MG63 (cell line): ENCODE data around the gene FAM76B. TPM values are rescaled to one million over a fixed set of nuclear protein-coding genes. Genes with fewer than 3 reads are reported as not detected.

Experiments used
- DNase-seq: peaks from one replicate; pipeline ENCODE4 v3.0.0-alpha.2; 2020
- H3K27me3 ChIP-seq: fragments of 250-450 bp; sonication (Bioruptor Pico); 2 replicates; pipeline ENCODE4 v1.5.1; 2020; ENCODE audit warnings: mild to moderate bottlenecking, moderate library complexity
- H3K36me3 ChIP-seq: fragments of 250-450 bp; sonication (Bioruptor Pico); 2 replicates; pipeline ENCODE4 v1.5.1; 2020; ENCODE audit warnings: mild to moderate bottlenecking, moderate library complexity
- H3K4me3 ChIP-seq: fragments of 250-450 bp; sonication (Bioruptor Pico); 2 replicates; pipeline ENCODE4 v1.5.1; 2020; ENCODE audit warnings: mild to moderate bottlenecking, moderate library complexity
- H3K9me3 ChIP-seq: fragments of 250-450 bp; sonication (Bioruptor Pico); 2 replicates; pipeline ENCODE4 v1.5.1; 2020; ENCODE audit warnings: mild to moderate bottlenecking, moderate library complexity
- total RNA-seq: library from RNA; depleted of rRNA; stranded (reverse); fragments of >200 nt; shearing (Covaris generic); gene quantifications from 2 replicates; pipeline ENCODE4 v1.2.3, GENCODE V29; 2014; ENCODE audit warnings: low replicate concordance

Gene FAM76B
- total RNA-seq, 1 experiment from 2014 or later, result 16.4 TPM

GRCh38 chr11:95796501-95796900, 6.9 kb upstream of the FAM76B start:
- peaks cover 6% of the 10 kb centered on the region for H3K36me3 ChIP-seq
- no peak for DNase-seq
- no peaks in the 10 kb centered on the region for H3K9me3 ChIP-seq
- H3K4me3 ChIP-seq, result no peak overlapping the region
- H3K27me3 ChIP-seq, result no peaks in the 10 kb centered on the region

DNA sequence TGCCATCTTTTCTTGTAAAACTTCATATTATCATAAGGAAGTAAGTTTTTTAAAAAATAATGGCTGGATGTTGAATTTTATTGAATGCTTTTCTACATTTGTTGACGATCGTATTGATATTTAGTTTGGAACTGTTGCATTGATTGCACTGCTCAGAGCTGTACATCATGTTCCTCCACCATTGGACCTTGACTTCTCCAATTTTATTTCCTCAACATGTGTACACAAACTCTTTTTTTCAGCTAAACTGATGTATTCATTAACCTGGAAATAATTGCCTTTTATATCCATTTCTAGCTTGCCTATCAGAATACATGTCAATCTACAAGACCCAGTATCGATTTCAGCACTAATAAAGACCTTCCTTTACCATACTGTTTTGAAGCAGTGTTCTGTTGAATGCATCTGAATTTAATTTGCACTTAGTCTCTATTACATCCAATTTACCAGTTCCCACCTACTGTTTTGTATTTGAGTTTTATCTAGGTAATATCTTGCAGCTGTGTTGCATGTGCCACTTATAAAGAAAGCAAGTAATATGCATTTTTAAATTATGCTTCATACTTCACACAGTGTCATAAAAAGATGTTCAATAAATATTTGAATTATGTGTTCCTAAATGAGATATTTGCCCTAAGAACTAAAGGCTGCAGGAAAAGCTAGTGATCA, 6.2 kb upstream of the FAM76B start:
- DNase-seq, result no peak
- Histone ChIP-seq H3K9me3 (no peaks in the 10 kb centered on the region), H3K36me3 (peaks cover 4% of the 10 kb centered on the region), H3K4me3 (no peak overlapping the region), H3K27me3 (no peaks in the 10 kb centered on the region)

- Histone ChIP-seq H3K4me3 (no peak overlapping the region), H3K27me3 (no peaks in the 10 kb centered on the region), H3K9me3 (no peaks in the 10 kb centered on the region), H3K36me3 (no peaks in the 10 kb centered on the region; the same call in 1 of the 2 replicates)
- no peak for DNase-seq
Observed at GRCh38 chr11:95794086-95794485, 4.5 kb upstream of the FAM76B start.

DNA sequence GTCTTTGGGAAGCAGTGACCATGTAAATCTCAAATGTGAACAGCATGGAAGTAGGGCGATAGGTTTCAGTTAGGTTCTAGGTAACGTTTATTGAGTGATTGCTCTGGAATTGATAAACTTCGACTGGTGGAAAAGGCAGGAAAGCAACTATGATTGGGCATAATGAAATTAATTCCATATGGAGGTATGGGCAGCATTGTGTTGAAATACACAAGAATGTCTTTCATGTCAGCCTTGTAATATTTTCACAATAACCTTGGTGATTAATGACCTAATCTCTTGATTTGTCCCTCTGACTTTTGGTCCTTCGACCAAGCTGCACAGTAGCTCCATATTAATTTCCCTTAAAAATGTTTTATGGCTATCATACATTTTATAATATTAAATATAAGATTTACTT, 3.5 kb upstream of the FAM76B start:
- H3K4me3 ChIP-seq, result no peak overlapping the region
- H3K9me3 ChIP-seq, result no peaks in the 10 kb centered on the region
- H3K36me3 ChIP-seq, result peaks cover 5% of the 10 kb centered on the region; the same call in 1 of the 2 replicates
- no peaks in the 10 kb centered on the region for H3K27me3 ChIP-seq
- no peak for DNase-seq

- Histone ChIP-seq H3K36me3 (peaks cover 9% of the 10 kb centered on the region), H3K9me3 (no peaks in the 10 kb centered on the region), H3K4me3 (no peak overlapping the region)
Observed at GRCh38 chr11:95792700-95793099, 3.1 kb upstream of the FAM76B start.

GRCh38 chr11:95792200-95792599, 2.6 kb upstream of the FAM76B start:
- Histone ChIP-seq H3K36me3 (peaks cover 14% of the 10 kb centered on the region), H3K9me3 (no peaks in the 10 kb centered on the region), H3K27me3 (no peaks in the 10 kb centered on the region), H3K4me3 (peak overlapping the region; percentile 98; the same call in 1 of the 2 replicates)
- DNase-seq, result no peak

More at GRCh38 chr11:95792700-95793099, 3.1 kb upstream of the FAM76B start:
- H3K27me3 ChIP-seq, result no peaks in the 10 kb centered on the region
- no peak for DNase-seq

DNA sequence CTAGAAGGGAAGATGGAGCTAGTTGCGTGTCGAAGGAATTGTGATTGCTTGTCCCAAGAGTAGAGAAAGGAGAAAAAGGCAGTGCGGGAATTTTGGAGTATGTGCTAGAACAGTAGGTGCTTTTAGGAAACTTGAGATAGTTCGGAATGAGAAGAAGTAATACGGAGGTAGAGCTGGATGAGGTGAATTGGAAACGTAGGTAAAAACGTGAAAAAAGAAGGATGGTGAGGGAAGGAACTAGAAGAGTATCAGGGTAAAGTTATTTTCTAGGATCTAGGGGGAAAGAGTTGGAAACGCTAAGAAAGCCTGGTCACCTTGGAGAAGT, 2.1 kb upstream of the FAM76B start:
- no peaks in the 10 kb centered on the region for H3K27me3 ChIP-seq
- H3K36me3 ChIP-seq, result peaks cover 18% of the 10 kb centered on the region
- no peak for DNase-seq
- H3K4me3 ChIP-seq, result peak overlapping the region; percentile 98
- H3K9me3 ChIP-seq, result no peaks in the 10 kb centered on the region

- Histone ChIP-seq H3K36me3 (peaks cover 24% of the 10 kb centered on the region), H3K4me3 (peak overlapping the region; percentile 98), H3K9me3 (no peaks in the 10 kb centered on the region), H3K27me3 (no peaks in the 10 kb centered on the region)
- peak; percentile 48 for DNase-seq
Observed at GRCh38 chr11:95790933-95791708, 1.5 kb upstream of the FAM76B start.

DNA sequence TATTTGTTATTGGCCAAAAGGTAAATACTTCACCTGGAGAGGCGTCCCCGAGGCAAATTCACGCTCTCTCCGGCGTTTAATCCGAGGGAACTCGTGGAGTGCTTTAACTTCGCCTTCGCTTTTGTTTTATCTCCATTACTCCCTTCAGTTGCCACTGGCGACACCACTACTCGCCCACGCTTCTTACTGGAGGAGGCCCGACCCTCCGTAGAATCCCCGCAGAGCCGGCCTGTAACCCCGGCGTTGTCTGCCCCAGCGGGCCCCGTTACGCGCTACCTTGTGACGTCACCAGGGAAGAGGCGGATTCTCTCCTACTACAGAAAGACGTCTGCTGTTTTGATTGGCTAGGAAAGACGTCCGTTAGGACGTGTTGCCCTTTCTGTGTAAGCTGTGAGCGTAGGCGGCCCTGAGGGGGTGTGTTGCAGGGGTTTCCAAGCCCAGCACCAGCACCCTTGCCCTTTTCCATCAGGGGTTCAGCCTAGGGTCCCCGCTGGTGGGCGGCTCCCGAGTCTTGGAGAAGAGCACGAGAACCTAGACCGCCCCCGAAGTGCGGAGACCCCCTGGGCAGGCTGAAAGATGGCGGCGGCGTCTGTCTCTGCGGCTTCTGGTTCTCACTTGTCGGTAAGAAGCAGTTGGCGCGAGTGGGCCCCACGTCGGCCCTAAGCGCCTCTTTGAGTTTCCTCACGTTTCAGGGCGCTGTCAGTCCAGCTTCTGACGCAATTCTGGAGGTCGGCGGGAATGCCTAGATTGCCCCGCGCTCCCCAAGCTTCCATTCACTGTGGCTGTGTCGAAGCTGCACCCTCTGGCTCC, 746 bp upstream of the FAM76B start, which contains the start of gene CEP57:
Gene CEP57 (plus strand): TSS at position 376 of the 810 bp plus-strand sequence. CDS start 201 bp downstream, at position 577.
- Histone ChIP-seq H3K9me3 (no peaks in the 10 kb centered on the region), H3K4me3 (peak within 1 kb of the TSS; percentile 98), H3K27me3 (no peaks in the 10 kb centered on the region), H3K36me3 (peaks cover 32% of the 10 kb centered on the region)
- peak; percentile 95 for DNase-seq

GRCh38 chr11:95788921-95789505, 569 bp downstream of the FAM76B start:
- peak overlapping the region; percentile 98 for H3K4me3 ChIP-seq
- no peaks in the 10 kb centered on the region for H3K27me3 ChIP-seq
- no peaks in the 10 kb centered on the region for H3K9me3 ChIP-seq
- peaks cover 39% of the 10 kb centered on the region for H3K36me3 ChIP-seq
- peak; percentile 14 for DNase-seq

DNA sequence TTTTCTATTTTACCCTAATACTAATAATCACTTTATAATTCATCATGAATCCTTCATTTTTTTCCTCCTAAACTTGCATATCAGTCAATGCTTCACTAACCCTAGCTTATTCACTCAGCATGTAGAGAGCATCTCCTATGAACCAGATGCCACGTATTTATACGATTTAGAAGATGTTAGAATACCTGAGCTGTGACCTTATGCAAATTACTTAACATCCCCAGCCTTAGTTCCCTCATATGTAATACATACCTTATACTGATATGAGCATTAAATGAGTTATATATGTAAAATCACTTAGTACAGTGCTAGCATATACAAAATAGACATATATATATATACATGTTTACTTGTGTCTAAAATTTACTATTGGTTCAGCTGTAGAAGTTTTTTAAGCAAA, 9.0 kb downstream of the FAM76B start:
- peaks cover 73% of the 10 kb centered on the region for H3K36me3 ChIP-seq

DNA sequence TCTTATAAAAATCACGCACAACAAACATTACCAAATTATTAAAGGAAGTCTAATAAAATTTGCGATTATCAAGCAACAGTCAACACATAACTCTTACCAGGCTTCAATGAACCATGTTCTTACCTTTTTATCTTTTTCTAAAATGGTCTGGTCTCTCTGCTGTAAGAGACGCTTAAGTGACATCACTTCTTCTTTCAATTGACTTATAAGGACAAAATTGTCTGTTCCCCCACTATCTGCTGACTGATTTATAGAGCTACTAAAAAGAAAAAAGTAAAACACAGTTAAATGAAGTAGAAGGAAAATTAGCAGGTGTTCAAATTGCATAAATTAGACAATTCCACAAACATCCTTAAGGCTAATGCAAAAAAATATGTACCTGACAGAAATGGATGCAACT, 10.9 kb downstream of the FAM76B start:
- H3K9me3 ChIP-seq, result no peaks in the 10 kb centered on the region
- H3K27me3 ChIP-seq, result no peaks in the 10 kb centered on the region
- DNase-seq, result no peak
- H3K4me3 ChIP-seq, result no peak overlapping the region
- peaks cover 68% of the 10 kb centered on the region for H3K36me3 ChIP-seq

More for the DNA sequence above, 9.0 kb downstream of the FAM76B start:
- Histone ChIP-seq H3K9me3 (no peaks in the 10 kb centered on the region), H3K4me3 (no peak overlapping the region), H3K27me3 (no peaks in the 10 kb centered on the region)
- no peak for DNase-seq

DNA sequence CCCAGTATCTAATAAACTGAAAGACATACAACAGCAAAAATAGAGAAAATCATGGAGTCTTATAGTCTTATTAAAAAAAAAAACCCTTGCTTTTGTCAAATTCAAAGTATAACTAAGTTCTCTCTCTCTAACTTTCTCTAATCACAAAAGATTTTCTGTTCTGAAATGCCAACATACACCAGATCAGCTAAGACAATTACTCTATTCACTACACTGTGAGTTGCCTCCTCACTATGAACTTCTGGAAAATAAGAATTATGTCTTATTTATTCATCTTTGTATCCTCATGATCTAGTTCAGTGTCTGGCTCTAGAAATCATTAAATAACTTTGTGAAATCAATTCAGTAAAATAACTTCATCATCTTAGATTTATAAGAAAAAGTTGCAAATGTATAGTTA, 12.7 kb downstream of the FAM76B start:
- H3K36me3 ChIP-seq, result peaks cover 67% of the 10 kb centered on the region
- H3K27me3 ChIP-seq, result no peaks in the 10 kb centered on the region
- no peaks in the 10 kb centered on the region for H3K9me3 ChIP-seq
- no peak overlapping the region for H3K4me3 ChIP-seq
- no peak for DNase-seq

DNA sequence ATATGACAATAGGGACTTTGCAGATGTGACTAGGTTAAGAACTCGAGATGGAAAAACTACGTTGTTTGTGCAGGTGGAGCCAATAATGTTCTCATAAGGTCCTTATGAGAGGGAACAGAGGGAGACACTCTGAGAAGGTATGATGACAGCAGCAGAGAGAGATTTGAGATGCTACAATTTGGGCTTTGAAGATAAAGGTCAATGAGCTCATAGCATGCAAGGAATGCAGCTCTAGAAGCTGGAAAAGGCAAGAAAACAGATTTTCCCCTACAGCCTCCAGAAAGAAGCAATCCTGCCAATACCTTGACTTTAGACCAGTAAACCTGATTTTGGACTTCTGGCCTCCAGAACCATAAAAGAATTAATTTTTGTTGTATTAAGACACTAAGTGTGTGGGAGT, 21.1 kb downstream of the FAM76B start:
- no peaks in the 10 kb centered on the region for H3K9me3 ChIP-seq
- no peak overlapping the region for H3K4me3 ChIP-seq
- no peak for DNase-seq
- H3K27me3 ChIP-seq, result no peaks in the 10 kb centered on the region
- H3K36me3 ChIP-seq, result peaks cover 9% of the 10 kb centered on the region

GRCh38 chr11:95767498-95767897, 22.1 kb downstream of the FAM76B start:
- Histone ChIP-seq H3K36me3 (peaks cover 6% of the 10 kb centered on the region), H3K27me3 (no peaks in the 10 kb centered on the region), H3K4me3 (no peak overlapping the region), H3K9me3 (no peaks in the 10 kb centered on the region)
- no peak for DNase-seq

DNA sequence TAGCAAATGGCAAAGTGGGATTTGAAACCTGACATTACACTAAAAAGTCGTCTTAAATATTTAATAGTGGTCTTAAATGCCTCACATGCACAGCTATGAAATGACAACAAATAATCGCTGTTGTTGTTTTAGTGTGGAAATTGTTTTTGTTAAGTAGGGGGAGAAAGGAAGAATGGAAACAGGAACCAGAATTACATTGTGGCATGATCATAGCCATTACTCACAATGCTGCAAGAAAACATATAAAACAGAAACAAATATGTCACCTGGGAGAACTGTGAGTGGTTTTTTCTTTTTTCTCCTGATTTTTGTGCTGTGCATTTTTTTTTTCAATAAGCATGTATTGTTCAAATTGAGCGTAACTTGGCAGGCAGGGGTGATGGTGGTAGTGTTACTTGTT, 22.9 kb downstream of the FAM76B start:
- Histone ChIP-seq H3K27me3 (no peaks in the 10 kb centered on the region), H3K4me3 (no peak overlapping the region), H3K36me3 (no peaks in the 10 kb centered on the region; the same call in 1 of the 2 replicates), H3K9me3 (no peaks in the 10 kb centered on the region)
- no peak for DNase-seq
